Measurements from ENCODE around the gene PRKACB.

Gene PRKACB

DNA sequence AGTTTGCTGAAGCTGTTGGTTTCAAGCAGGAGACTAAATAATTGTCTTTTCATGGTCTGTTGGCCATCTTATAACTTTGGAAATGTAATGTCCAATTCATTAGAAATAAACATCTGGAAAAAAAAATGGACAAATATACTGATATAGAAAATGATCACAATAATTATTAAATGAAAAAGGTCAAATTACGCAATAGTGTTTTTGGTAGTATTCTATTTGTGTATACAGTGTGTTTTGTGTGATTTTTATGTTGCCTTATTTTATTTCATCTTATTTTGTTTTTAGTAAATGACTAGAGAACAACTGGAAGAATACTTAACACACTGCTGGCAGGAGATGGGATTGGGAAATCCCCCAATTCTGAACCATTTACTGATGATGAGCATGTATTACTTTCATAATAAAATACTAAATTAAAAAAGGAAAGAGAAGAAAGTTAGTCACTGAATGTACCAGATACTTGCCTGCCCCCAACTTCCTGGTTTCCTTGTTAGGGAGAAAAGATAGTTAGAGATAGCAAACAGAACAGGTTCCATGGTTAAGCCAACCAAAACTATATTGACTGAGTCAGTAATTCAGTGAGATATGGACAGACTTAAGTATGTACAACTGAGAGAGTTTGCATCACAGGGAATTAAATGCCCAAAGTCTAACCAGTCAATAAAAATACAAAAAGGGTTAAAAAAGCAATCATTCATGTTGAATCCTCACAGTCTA, 133.4 kb downstream of the PRKACB start:
- Histone ChIP-seq H3K9ac (ENCODE audit: low read length) (no peak overlapping the region), H3K79me2 (ENCODE audit: insufficient read depth, low read length) (no peaks in the 10 kb centered on the region), H3K36me3 (ENCODE audit: low read length) (no peaks in the 10 kb centered on the region), H3K4me3 (ENCODE audit: insufficient read depth, low read length, poor library complexity, severe bottlenecking) (no peak overlapping the region), H3K27me3 (ENCODE audit: low read length) (no peaks in the 10 kb centered on the region), H4K20me1 (ENCODE audit: low read depth, low read length) (no peaks in the 10 kb centered on the region), H2AFZ (ENCODE audit: low read depth, low read length, severe bottlenecking) (no peak overlapping the region), H3K9me2 (replicated peaks; ENCODE audit: insufficient read depth, low read length) (no peaks in the 10 kb centered on the region), H3K4me2 (ENCODE audit: low read depth, low read length, poor library complexity, severe bottlenecking) (no peak overlapping the region), H3K9me3 (ENCODE audit: insufficient read depth, low read length) (no peaks in the 10 kb centered on the region), H3K27ac (ENCODE audit: low read depth, low read length) (no peak overlapping the region), H3F3A (ENCODE audit: insufficient read depth) (no peaks in the 10 kb centered on the region)
- TF ChIP-seq, protein P1, sequence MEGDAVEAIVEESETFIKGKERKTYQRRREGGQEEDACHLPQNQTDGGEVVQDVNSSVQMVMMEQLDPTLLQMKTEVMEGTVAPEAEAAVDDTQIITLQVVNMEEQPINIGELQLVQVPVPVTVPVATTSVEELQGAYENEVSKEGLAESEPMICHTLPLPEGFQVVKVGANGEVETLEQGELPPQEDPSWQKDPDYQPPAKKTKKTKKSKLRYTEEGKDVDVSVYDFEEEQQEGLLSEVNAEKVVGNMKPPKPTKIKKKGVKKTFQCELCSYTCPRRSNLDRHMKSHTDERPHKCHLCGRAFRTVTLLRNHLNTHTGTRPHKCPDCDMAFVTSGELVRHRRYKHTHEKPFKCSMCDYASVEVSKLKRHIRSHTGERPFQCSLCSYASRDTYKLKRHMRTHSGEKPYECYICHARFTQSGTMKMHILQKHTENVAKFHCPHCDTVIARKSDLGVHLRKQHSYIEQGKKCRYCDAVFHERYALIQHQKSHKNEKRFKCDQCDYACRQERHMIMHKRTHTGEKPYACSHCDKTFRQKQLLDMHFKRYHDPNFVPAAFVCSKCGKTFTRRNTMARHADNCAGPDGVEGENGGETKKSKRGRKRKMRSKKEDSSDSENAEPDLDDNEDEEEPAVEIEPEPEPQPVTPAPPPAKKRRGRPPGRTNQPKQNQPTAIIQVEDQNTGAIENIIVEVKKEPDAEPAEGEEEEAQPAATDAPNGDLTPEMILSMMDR (IDR thresholded peaks at IDR 0.05; ENCODE audit: insufficient read depth, low read length, poor library complexity, severe bottlenecking) = no peak
- no peak for TF ChIP-seq EZH2phosphoT487 (conservative IDR thresholded peaks at IDR 0.05; ENCODE audit: low read length)

DNA sequence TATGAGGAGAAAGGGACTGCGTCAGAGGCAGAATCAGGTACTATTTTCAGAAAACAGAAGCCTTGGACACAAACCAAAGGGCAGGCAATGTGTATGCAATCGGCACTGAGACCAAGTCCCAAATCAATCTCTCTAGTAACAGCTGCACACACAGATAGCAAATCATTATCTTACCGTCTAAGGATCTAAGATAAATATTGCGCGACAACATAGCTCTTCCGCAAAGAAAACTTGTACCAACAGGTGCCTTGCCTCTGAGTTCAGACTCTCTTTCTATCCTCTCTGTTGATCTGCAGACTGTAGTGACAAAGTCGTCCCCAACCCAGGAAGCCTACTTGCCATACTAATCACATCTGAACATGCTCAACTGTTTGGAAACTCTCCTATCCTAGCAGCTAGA, 134.8 kb downstream of the PRKACB start:
- Histone ChIP-seq H2AFZ (ENCODE audit: low read depth, low read length, severe bottlenecking) (no peak overlapping the region), H3K36me3 (ENCODE audit: low read length) (no peaks in the 10 kb centered on the region), H3K4me2 (ENCODE audit: low read depth, low read length, poor library complexity, severe bottlenecking) (no peak overlapping the region), H3K79me2 (ENCODE audit: insufficient read depth, low read length) (no peaks in the 10 kb centered on the region), H3F3A (ENCODE audit: insufficient read depth) (no peaks in the 10 kb centered on the region), H3K9me3 (ENCODE audit: insufficient read depth, low read length) (no peaks in the 10 kb centered on the region), H3K9ac (ENCODE audit: low read length) (no peak overlapping the region), H3K27ac (ENCODE audit: low read depth, low read length) (no peak overlapping the region), H3K27me3 (ENCODE audit: low read length) (no peaks in the 10 kb centered on the region), H3K9me2 (replicated peaks; ENCODE audit: insufficient read depth, low read length) (no peaks in the 10 kb centered on the region), H3K4me3 (ENCODE audit: insufficient read depth, low read length, poor library complexity, severe bottlenecking) (no peak overlapping the region), H4K20me1 (ENCODE audit: low read depth, low read length) (no peaks in the 10 kb centered on the region)
- TF ChIP-seq, protein P1 (IDR thresholded peaks at IDR 0.05; ENCODE audit: insufficient read depth, low read length, poor library complexity, severe bottlenecking) = no peak

DNA sequence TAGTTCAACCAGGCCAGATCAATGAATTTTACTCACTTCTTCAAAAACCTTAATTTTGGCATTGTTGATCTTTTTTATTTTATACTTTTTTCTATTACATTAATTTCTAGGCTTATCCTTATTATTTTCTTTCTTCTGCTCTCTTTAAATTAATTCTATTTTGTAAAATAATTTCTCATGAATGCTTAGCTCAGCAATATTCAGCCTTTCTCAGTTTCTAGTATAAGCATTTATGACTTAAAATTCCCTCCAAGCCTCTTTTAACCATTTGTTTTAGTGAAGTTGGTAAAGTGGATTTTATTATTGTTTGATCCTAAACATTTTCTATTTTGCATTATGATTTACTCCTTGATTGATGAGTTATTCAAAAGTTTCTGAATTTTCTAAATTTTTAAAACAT, 136.8 kb downstream of the PRKACB start:
- H3K27ac ChIP-seq (ENCODE audit: low read depth, low read length) = no peak overlapping the region
- no peak overlapping the region for H2AFZ ChIP-seq (ENCODE audit: low read depth, low read length, severe bottlenecking)
- no peaks in the 10 kb centered on the region for H3K79me2 ChIP-seq (ENCODE audit: insufficient read depth, low read length)
- H3K9ac ChIP-seq (ENCODE audit: low read length) = no peak overlapping the region
- H3K9me2 ChIP-seq (replicated peaks; ENCODE audit: insufficient read depth, low read length) = no peaks in the 10 kb centered on the region
- H3F3A ChIP-seq (ENCODE audit: insufficient read depth) = no peaks in the 10 kb centered on the region
- H3K36me3 ChIP-seq (ENCODE audit: low read length) = no peaks in the 10 kb centered on the region
- H3K4me3 ChIP-seq (ENCODE audit: insufficient read depth, low read length, poor library complexity, severe bottlenecking) = no peak overlapping the region
- H3K9me3 ChIP-seq (ENCODE audit: insufficient read depth, low read length) = no peaks in the 10 kb centered on the region
- H4K20me1 ChIP-seq (ENCODE audit: low read depth, low read length) = no peaks in the 10 kb centered on the region
- no peak for TF ChIP-seq EZH2phosphoT487 (conservative IDR thresholded peaks at IDR 0.05; ENCODE audit: low read length)
- TF ChIP-seq, protein P1 (IDR thresholded peaks at IDR 0.05; ENCODE audit: insufficient read depth, low read length, poor library complexity, severe bottlenecking) = no peak
- H3K27me3 ChIP-seq (ENCODE audit: low read length) = no peaks in the 10 kb centered on the region
- H3K4me2 ChIP-seq (ENCODE audit: low read depth, low read length, poor library complexity, severe bottlenecking) = no peak overlapping the region

Measured in SU-DHL-6 (cell line).